KBM-7 (cell line): ENCODE measurements around the gene GBA3.

Experiments
- DNase-seq: peaks from one replicate; pipeline ENCODE4 v3.0.0-alpha.2; 2015
- in situ Hi-C: fragments of 300-500 bp; cut with MboI; formaldehyde crosslinking; loops from 2 replicates; pipeline ENCODE4 v1.14.3; 2020; ENCODE audit warnings: low sequenced_read_pairs, low pct_unique_long_range_greater_than_20kb, mixed read lengths

GBA3 gene

GRCh38 chr4:22686141-22686540 lies 6.6 kb upstream of the GBA3 start:
- in situ Hi-C loops, result loop anchor here (25.0 kb wide), 1 partner anchor 274 kb away; no protein-coding TSS in a partner anchor

DNA sequence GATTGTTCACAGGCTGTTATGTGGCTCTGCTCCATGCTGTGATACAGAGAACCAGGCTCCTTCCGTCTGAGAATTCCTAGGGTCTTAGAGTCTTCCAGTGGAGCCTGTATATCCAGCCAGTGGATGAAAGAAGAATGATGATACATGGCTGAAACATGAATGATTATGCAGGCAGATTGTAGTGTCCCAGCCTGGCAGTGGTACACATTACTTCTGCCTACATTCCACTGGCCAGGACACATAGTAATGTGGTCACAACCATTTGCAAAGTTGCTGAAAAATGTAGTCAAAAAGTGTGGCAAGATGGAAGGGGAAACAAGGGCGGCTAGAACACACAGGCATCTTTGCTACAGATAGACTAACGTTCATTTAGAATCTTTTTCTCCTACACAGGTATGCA lies 4.5 kb upstream of the GBA3 start:
- no peak for DNase-seq
- in situ Hi-C loops, result loop anchor here (25.0 kb wide), 1 partner anchor 276 kb away; no protein-coding TSS in a partner anchor

More at GRCh38 chr4:22686141-22686540, 6.6 kb upstream of the GBA3 start:
- no peak for DNase-seq

- in situ Hi-C loops, result loop anchor here (25.0 kb wide), 1 partner anchor 277 kb away; no protein-coding TSS in a partner anchor
- no peak for DNase-seq
These were observed 3.3 kb upstream of the GBA3 start for GRCh38 chr4:22689428-22689827.

- in situ Hi-C loops, result loop anchor here (25.0 kb wide), 1 partner anchor 283 kb away; no protein-coding TSS in a partner anchor
- DNase-seq, result no peak
These were observed 2.3 kb downstream of the GBA3 start for GRCh38 chr4:22695029-22695428.

DNA sequence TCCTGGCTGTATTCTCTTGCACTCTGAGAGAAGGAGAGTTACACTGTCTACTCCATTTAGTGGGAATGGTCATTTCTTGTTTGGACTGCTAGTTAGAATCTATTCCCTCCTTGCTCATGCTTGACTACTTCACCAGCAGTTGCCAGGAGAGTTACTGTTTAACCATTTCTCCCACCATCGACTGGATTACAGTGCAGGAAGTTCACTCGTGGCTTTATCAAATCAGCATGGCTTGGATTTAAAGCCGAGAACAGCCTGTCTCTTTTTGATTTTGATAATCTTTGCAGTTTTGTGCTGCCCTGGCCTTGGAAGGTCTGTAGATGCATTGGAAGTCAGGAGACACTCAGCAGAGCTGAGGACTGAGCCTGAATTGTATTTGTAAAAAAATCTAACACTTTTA lies 3.2 kb downstream of the GBA3 start:
- no peak for DNase-seq
- in situ Hi-C loops, result loop anchor here (25.0 kb wide), 1 partner anchor 284 kb away; no protein-coding TSS in a partner anchor

DNA sequence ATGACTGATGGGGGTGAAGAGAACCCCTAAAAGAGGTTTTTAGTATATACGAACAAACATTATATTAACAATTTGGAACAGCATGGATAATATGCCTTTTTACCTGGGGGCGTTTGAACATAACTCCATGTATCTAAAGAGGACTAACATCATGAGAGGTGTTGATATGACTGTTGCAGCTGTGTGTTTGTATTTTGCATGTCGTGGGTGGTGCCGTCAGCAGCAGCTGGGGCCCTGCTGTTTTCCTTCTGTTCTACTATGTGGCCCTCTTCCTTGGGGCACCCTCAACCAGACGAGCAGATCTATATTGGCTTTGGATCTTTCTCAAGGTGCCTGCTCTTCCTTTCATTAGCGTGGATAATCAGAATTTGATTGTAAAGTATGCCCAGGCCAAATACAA lies 11.2 kb downstream of the GBA3 start:
- in situ Hi-C loops, result no loop called here
- no peak for DNase-seq

DNA sequence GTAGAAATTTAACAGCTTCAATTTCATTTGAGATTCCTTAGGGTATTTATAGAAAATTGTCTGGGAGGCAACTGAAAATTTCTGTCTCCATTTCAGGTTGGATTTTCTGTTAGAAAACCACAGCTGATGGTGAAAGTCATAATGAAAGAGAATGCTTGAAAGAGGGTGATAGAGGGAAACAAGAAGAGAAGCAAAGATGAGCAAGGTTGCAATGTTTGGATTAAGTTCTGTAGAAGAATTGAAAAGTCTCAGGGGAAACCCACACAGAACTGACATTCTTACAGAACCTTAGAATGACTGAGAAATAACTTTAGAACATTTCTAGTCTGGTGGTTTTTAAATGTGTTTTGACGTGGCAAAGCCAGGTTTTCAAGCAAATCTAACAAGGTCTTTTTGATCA lies 14.7 kb downstream of the GBA3 start:
- in situ Hi-C loops, result no loop called here
- no peak for DNase-seq

- no peak for DNase-seq
- in situ Hi-C loops, result no loop called here
These were observed 16.2 kb downstream of the GBA3 start for GRCh38 chr4:22708961-22709360.

DNA sequence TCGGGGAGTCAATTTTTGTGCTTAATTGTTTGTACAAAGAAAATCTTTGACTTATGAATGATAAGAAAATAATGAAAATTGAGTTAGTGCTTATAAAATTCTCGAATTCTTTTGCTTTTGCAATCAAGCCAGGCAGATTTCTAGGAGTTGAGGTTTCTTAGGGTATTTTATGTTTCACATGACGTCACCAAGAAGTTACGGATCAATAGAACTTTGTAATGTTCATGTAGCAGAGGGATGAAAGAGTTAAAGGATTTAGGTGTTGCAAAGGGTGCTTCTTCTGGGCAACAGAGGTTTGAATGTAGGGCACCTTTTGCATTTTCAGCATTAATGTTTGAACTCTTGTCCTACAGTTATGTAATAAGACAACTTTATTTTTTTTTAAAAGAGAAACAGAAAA lies 19.4 kb downstream of the GBA3 start:
- in situ Hi-C loops, result no loop called here
- DNase-seq, result no peak

- in situ Hi-C loops, result no loop called here
- no peak for DNase-seq
These were observed 19.8 kb downstream of the GBA3 start for GRCh38 chr4:22712529-22712928.

DNA sequence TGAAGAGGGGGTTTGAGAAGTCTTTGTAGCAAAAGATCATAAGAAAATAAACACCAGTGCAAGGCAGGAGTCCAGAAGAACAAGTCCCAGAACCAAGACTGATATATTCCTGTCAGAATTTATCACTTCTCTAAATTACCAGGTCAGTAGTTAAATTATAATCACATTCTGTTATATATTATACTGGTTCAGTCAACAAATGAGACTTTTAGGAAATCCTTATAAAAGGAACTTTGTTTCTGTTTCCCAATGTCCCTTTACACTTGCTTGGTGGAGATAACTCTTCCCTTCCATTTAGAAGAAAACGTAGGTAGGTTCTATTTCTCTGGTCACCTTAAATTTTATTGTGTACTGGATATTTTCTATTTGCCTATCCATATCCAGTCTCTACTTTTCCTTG lies 21.1 kb downstream of the GBA3 start:
- in situ Hi-C loops, result no loop called here
- no peak for DNase-seq

DNA sequence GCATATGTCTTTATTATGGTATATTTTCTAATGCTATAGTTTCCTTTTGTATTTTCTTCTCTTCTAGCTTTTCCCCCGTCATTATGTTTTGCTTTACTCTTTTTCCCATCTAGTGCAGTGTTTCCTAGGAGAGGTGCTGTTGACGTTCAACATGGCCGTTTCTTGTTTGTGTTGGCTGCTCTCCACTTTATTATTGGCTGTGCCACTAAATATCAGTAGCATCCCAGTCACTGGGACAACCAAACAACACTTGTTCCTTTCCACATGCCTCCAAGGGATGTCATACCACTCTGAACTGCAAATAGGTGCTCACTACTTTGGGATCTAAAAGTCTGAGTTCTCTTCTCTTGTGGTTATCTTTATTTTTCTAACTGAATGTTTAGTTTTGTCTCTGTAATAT lies 26.5 kb downstream of the GBA3 start:
- no peak for DNase-seq
- in situ Hi-C loops, result no loop called here

GRCh38 chr4:22720091-22720490 lies 27.4 kb downstream of the GBA3 start:
- in situ Hi-C loops, result no loop called here

DNA sequence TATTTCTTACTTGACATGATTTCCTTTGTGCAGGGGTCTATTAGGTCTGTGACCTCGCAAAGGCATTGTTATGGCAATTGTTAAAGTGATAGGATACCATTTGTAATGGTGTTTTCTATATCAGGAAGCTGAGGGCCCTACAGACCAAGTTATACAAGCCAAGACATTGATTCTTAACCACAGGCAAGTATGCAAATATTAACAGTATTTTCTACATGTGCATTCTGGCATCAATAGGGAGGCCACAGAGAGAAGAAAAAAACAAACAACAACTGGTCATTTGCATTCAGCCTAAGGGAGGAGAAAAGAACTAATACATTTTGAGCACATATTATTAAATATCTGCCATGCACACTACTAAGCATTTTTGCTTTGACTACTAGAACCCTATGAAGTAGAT lies 28.5 kb downstream of the GBA3 start:
- no peak for DNase-seq
- in situ Hi-C loops, result no loop called here

More at GRCh38 chr4:22720091-22720490, 27.4 kb downstream of the GBA3 start:
- DNase-seq, result no peak

- DNase-seq, result no peak
- in situ Hi-C loops, result no loop called here
These were observed 37.3 kb downstream of the GBA3 start for GRCh38 chr4:22730021-22730420.

DNA sequence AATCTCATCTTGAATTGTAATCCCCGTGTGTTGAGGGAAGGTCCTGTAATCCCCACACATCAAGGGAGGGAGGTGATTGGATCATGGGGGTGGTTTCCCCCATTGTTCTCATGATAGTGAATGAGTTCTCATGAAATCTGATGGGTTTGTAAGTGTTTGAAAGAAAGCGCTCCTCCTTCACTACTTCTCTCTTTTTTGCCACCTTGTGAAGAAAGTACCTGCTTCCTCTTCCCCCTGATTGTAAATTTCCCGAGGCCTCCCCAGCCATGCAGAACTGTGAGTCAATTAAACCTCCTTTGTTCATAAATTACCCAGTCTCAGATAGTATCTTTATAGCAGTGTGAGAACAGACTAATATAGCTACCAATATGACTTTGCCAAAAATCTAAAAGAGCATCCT lies 41.1 kb downstream of the GBA3 start:
- in situ Hi-C loops, result no loop called here
- DNase-seq, result no peak

GRCh38 chr4:22736912-22737311 lies 44.2 kb downstream of the GBA3 start:
- in situ Hi-C loops, result no loop called here
- DNase-seq, result no peak

GRCh38 chr4:22739968-22740367 lies 47.2 kb downstream of the GBA3 start:
- no peak for DNase-seq
- in situ Hi-C loops, result no loop called here

- DNase-seq, result no peak
- in situ Hi-C loops, result no loop called here
These were observed 49.0 kb downstream of the GBA3 start for GRCh38 chr4:22741744-22742143.

DNA sequence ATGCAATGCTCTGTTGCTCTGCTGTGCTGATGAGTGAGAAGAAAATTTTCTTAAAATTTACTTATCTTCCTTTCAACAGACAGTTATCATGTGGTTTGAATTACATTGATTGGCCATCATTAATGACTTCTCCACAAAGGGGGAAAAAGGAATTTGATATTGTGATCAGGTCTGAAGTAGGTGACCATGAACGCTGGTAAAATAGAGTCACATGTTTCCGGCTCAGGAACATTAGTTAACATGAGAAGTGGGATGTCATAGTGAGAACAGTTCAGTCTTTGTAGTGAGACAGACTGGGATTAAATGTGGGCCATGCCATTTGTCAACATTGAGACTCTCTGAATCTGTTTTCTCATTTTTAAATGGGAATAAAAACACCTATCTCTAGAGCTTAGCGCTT lies 50.6 kb downstream of the GBA3 start:
- DNase-seq, result no peak
- in situ Hi-C loops, result no loop called here

GRCh38 chr4:22744478-22745062 lies 51.8 kb downstream of the GBA3 start:
- in situ Hi-C loops, result no loop called here

More at GRCh38 chr4:22744478-22745062, 51.8 kb downstream of the GBA3 start:
- no peak for DNase-seq
